NCI-H1092 treated with DMSO at 0.1 percent for 48 hours (cell line): Measurements from ENCODE around the gene SBSN.
A peak's percentile ranks its signal among the peaks of the same experiment; 100 is the strongest.

Source experiments
- DNase-seq: peaks from one replicate; lab custom pipeline; 2025; lab: John Stamatoyannopoulos, UW

Gene SBSN

GRCh38 chr19:35554076-35554475 lies 26.0 kb upstream of the SBSN start:
- no peak for DNase-seq

- DNase-seq = no peak
Measured at GRCh38 chr19:35553385-35554000, 25.4 kb upstream of the SBSN start.

- DNase-seq = no peak
Measured at GRCh38 chr19:35552534-35553384, 24.6 kb upstream of the SBSN start.

- no peak for DNase-seq
Measured at GRCh38 chr19:35551091-35551810, 23.1 kb upstream of the SBSN start.

- no peak for DNase-seq
Measured at GRCh38 chr19:35549879-35550523, 21.9 kb upstream of the SBSN start.

- DNase-seq = peak; percentile 45
Measured at GRCh38 chr19:35549174-35549788, 21.2 kb upstream of the SBSN start.

GRCh38 chr19:35546532-35546931 lies 18.4 kb upstream of the SBSN start:
- DNase-seq = no peak

GRCh38 chr19:35545855-35546381 lies 17.8 kb upstream of the SBSN start:
- DNase-seq = no peak

GRCh38 chr19:35545001-35545854 lies 17.1 kb upstream of the SBSN start, which contains the start of gene TMEM147:
Gene TMEM147, plus strand, starts transcription at chr19:35545626. Its CDS starts 114 bp downstream, at chr19:35545740.
- DNase-seq = peak; percentile 45

GRCh38 chr19:35544110-35544802 lies 16.1 kb upstream of the SBSN start:
- DNase-seq = no peak

- no peak for DNase-seq
Measured at GRCh38 chr19:35543280-35544109, 15.4 kb upstream of the SBSN start.

GRCh38 chr19:35542209-35542608 lies 14.1 kb upstream of the SBSN start:
- DNase-seq = no peak

- DNase-seq = no peak
Measured at GRCh38 chr19:35540356-35540927, 12.3 kb upstream of the SBSN start.

GRCh38 chr19:35539850-35540249 lies 11.7 kb upstream of the SBSN start:
- no peak for DNase-seq

GRCh38 chr19:35539314-35539713 lies 11.2 kb upstream of the SBSN start:
- DNase-seq = no peak

- no peak for DNase-seq
Measured at GRCh38 chr19:35534803-35535480, 6.8 kb upstream of the SBSN start.

- no peak for DNase-seq
Measured at GRCh38 chr19:35533822-35534392, 5.8 kb upstream of the SBSN start.
